Karpas-422 (cell line): ENCODE results near the gene PRKCZ. TPM values are rescaled to one million over a fixed set of nuclear protein-coding genes. Genes with fewer than 3 reads are reported as not detected.
A peak's percentile ranks its signal among the peaks of the same experiment; 100 is the strongest.

ENCODE experiments used
- DNase-seq: peaks from one replicate; pipeline ENCODE4 v3.0.0-alpha.2; 2015
- H2AFZ ChIP-seq: fragments of 200-600 bp; sonication (generic); 2 replicates; pipeline ENCODE4 v1.6.1; 2014; ENCODE audit warnings: antibody characterized with exemption, low read length, mixed read lengths
- H3K27ac ChIP-seq: fragments of 200-600 bp; sonication (generic); 2 replicates; pipeline ENCODE4 v1.5.1; 2014; ENCODE audit warnings: mild to moderate bottlenecking, low read length, moderate library complexity
- H3K27me3 ChIP-seq: fragments of 200-600 bp; sonication (generic); 2 replicates; pipeline ENCODE4 v1.6.1; 2014; ENCODE audit warnings: low read length, mixed read lengths
- H3K36me3 ChIP-seq: fragments of 200-600 bp; sonication (generic); 2 replicates; pipeline ENCODE4 v1.6.1; 2014; ENCODE audit warnings: low read length, mixed read lengths; ENCODE audit not compliant: insufficient read depth
- H3K4me1 ChIP-seq: fragments of 200-600 bp; sonication (generic); 2 replicates; pipeline ENCODE4 v1.6.1; 2014; ENCODE audit warnings: mild to moderate bottlenecking, low read length, mixed read lengths
- H3K4me2 ChIP-seq: fragments of 200-600 bp; sonication (generic); 2 replicates; pipeline ENCODE4 v1.6.1; 2014; ENCODE audit warnings: low read length, low read depth, mild to moderate bottlenecking; ENCODE audit not compliant: poor library complexity, severe bottlenecking
- H3K4me3 ChIP-seq: fragments of 200-600 bp; sonication (generic); 2 replicates; pipeline ENCODE4 v1.5.1; 2014; ENCODE audit warnings: mild to moderate bottlenecking, antibody characterized with exemption, low read length, mixed read lengths
- H3K79me2 ChIP-seq: fragments of 200-600 bp; sonication (generic); 2 replicates; pipeline ENCODE4 v1.6.1; 2014; ENCODE audit warnings: mild to moderate bottlenecking, low read length, mixed read lengths
- H3K9ac ChIP-seq: fragments of 200-600 bp; sonication (generic); 2 replicates; pipeline ENCODE4 v1.6.0; 2014; ENCODE audit warnings: low read length
- H3K9me2 ChIP-seq: fragments of 200-600 bp; sonication (generic), shearing (Covaris generic); replicated peaks from 2 replicates; pipeline ENCODE4 v1.6.0; 2014; ENCODE audit warnings: mild to moderate bottlenecking, low read length, moderate library complexity; ENCODE audit not compliant: insufficient read depth
- H3K9me3 ChIP-seq: fragments of 300-700, 200-600 bp; sonication (generic); 2 replicates; pipeline ENCODE4 v1.6.1; 2014; ENCODE audit warnings: low read length, mixed read lengths
- H4K20me1 ChIP-seq: fragments of 200-600 bp; sonication (generic); 2 replicates; pipeline ENCODE4 v1.6.1; 2014; ENCODE audit warnings: mild to moderate bottlenecking, antibody characterized with exemption, low read length, low read depth; ENCODE audit not compliant: insufficient read depth
- total RNA-seq: library from RNA; depleted of rRNA; stranded (reverse); fragments of >200 nt; shearing (Covaris generic); gene quantifications from 2 replicates; pipeline ENCODE4 v1.2.3, GENCODE V29; 2014; ENCODE audit warnings: low replicate concordance

The PRKCZ gene
- total RNA-seq, 1 experiment from 2014 or later = not detected

DNA sequence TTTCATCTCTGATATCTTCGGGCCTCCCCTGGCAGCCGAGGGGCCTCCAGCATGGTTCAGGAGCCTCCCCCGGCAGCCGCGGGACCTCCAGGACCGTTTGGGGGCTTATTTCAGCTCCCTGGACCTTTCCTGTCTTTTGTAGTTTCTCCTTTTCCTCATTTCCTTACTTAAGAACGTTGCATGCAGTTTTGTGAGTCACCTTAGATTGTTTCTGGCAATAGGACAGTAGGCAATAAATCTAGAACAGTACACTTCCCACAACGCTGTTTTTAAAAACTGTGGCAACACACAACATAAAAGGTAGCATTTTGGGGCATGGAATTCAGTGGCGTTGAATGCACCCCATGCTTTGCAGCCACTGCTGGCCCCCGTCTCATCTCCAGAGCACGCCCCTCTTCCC is 120.0 kb downstream of the PRKCZ start:
- no peak overlapping the region for H2AFZ ChIP-seq
- no peaks in the 10 kb centered on the region for H3K9me3 ChIP-seq
- no peaks in the 10 kb centered on the region for H3K4me1 ChIP-seq
- H3K79me2 ChIP-seq = no peaks in the 10 kb centered on the region
- no peaks in the 10 kb centered on the region for H4K20me1 ChIP-seq
- H3K9ac ChIP-seq = no peak overlapping the region
- no peaks in the 10 kb centered on the region for H3K27me3 ChIP-seq
- no peak overlapping the region for H3K4me2 ChIP-seq
- no peak overlapping the region for H3K27ac ChIP-seq
- no peak overlapping the region for H3K4me3 ChIP-seq
- no peaks in the 10 kb centered on the region for H3K9me2 ChIP-seq
- no peaks in the 10 kb centered on the region for H3K36me3 ChIP-seq
- DNase-seq = no peak

DNA sequence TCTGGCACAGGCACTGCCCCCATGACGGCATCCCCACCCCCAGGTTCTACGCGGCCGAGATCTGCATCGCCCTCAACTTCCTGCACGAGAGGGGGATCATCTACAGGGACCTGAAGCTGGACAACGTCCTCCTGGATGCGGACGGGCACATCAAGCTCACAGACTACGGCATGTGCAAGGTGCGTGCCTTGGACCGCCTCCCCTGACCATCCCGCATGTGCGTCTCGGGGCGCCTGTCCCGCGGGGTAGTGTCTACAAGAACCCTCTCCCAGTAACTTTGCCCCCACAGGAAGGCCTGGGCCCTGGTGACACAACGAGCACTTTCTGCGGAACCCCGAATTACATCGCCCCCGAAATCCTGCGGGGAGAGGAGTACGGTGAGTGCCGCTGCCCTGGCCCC is 121.8 kb downstream of the PRKCZ start:
- Histone ChIP-seq H3K27me3 (no peaks in the 10 kb centered on the region), H3K79me2 (no peaks in the 10 kb centered on the region), H3K4me3 (no peak overlapping the region), H3K27ac (no peak overlapping the region), H3K9ac (no peak overlapping the region), H3K4me2 (no peak overlapping the region), H2AFZ (no peak overlapping the region), H3K9me2 (no peaks in the 10 kb centered on the region), H3K36me3 (no peaks in the 10 kb centered on the region), H3K9me3 (no peaks in the 10 kb centered on the region), H3K4me1 (no peaks in the 10 kb centered on the region), H4K20me1 (no peaks in the 10 kb centered on the region)
- DNase-seq = no peak

DNA sequence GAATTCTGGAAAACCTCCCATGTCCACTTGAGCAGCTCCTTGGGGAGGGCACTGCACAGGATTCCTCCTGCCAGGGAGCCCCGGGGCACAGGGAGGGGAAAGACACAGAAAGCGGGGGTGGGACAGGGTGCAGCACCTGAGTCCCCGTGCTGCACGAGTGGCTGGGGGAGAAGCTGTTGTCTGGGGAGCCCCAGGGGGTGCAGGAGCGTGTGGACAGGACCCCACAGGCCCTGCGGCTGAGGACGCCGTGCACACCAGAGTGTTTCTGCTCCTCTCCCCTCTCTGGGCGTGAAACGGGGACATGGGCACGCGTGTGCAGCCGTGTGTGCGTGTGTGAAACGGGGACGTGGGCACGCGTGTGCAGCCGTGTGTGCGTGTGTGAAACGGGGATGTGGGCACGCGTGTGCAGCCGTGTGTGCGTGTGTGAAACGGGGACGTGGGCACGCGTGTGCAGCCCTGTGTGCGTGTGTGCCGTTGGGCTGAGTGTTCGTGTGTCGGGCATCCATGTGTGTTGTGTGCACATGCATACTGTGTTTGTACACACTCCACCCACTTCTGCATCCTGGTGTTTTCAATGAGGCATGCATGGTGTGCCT is 122.4 kb downstream of the PRKCZ start:
- no peak for DNase-seq
- H3K79me2 ChIP-seq = no peaks in the 10 kb centered on the region
- H2AFZ ChIP-seq = no peak overlapping the region
- no peaks in the 10 kb centered on the region for H4K20me1 ChIP-seq
- H3K4me1 ChIP-seq = no peaks in the 10 kb centered on the region
- no peaks in the 10 kb centered on the region for H3K9me2 ChIP-seq
- H3K4me3 ChIP-seq = no peak overlapping the region
- H3K27me3 ChIP-seq = no peaks in the 10 kb centered on the region
- H3K9me3 ChIP-seq = no peaks in the 10 kb centered on the region
- H3K27ac ChIP-seq = no peak overlapping the region
- no peak overlapping the region for H3K4me2 ChIP-seq
- H3K36me3 ChIP-seq = no peaks in the 10 kb centered on the region
- no peak overlapping the region for H3K9ac ChIP-seq

GRCh38 chr1:2173546-2174347 is 123.5 kb downstream of the PRKCZ start:
- Histone ChIP-seq H3K9me3 (no peaks in the 10 kb centered on the region), H2AFZ (no peak overlapping the region), H3K9ac (no peak overlapping the region), H3K9me2 (no peaks in the 10 kb centered on the region), H4K20me1 (no peaks in the 10 kb centered on the region), H3K79me2 (no peaks in the 10 kb centered on the region), H3K27ac (no peak overlapping the region), H3K36me3 (no peaks in the 10 kb centered on the region), H3K4me1 (no peaks in the 10 kb centered on the region), H3K27me3 (no peaks in the 10 kb centered on the region), H3K4me2 (no peak overlapping the region), H3K4me3 (no peak overlapping the region)
- no peak for DNase-seq

- no peaks in the 10 kb centered on the region for H3K4me1 ChIP-seq
- no peaks in the 10 kb centered on the region for H3K27me3 ChIP-seq
- H3K79me2 ChIP-seq = no peaks in the 10 kb centered on the region
- H3K4me2 ChIP-seq = no peak overlapping the region
- no peak overlapping the region for H3K9ac ChIP-seq
- H3K27ac ChIP-seq = no peak overlapping the region
- H4K20me1 ChIP-seq = no peaks in the 10 kb centered on the region
- H2AFZ ChIP-seq = no peak overlapping the region
- no peaks in the 10 kb centered on the region for H3K9me2 ChIP-seq
- H3K36me3 ChIP-seq = no peaks in the 10 kb centered on the region
- no peak overlapping the region for H3K4me3 ChIP-seq
- peak; percentile 60 for DNase-seq
- H3K9me3 ChIP-seq = no peaks in the 10 kb centered on the region
These were observed 124.3 kb downstream of the PRKCZ start for GRCh38 chr1:2174348-2175054.

DNA sequence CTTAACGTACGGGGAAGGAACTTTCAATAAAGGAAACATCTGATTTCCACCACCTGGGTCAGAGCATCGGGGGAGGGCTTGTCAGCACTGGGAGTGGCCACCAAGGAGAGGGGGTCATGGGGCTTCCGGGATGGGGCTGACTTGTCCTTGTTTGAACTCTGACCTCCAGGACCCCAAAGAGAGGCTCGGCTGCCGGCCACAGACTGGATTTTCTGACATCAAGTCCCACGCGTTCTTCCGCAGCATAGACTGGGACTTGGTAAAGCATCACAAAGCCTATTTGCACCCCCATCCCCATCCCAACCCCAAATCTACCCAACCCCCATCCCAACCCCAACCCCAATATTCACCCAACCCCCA is 124.8 kb downstream of the PRKCZ start:
- Histone ChIP-seq H3K4me3 (no peak overlapping the region), H3K79me2 (no peaks in the 10 kb centered on the region), H3K27me3 (no peaks in the 10 kb centered on the region), H4K20me1 (no peaks in the 10 kb centered on the region), H3K27ac (no peak overlapping the region), H3K9me3 (no peaks in the 10 kb centered on the region), H3K4me1 (no peaks in the 10 kb centered on the region), H3K9me2 (no peaks in the 10 kb centered on the region), H3K36me3 (no peaks in the 10 kb centered on the region), H3K4me2 (no peak overlapping the region), H2AFZ (no peak overlapping the region), H3K9ac (no peak overlapping the region)
- no peak for DNase-seq

DNA sequence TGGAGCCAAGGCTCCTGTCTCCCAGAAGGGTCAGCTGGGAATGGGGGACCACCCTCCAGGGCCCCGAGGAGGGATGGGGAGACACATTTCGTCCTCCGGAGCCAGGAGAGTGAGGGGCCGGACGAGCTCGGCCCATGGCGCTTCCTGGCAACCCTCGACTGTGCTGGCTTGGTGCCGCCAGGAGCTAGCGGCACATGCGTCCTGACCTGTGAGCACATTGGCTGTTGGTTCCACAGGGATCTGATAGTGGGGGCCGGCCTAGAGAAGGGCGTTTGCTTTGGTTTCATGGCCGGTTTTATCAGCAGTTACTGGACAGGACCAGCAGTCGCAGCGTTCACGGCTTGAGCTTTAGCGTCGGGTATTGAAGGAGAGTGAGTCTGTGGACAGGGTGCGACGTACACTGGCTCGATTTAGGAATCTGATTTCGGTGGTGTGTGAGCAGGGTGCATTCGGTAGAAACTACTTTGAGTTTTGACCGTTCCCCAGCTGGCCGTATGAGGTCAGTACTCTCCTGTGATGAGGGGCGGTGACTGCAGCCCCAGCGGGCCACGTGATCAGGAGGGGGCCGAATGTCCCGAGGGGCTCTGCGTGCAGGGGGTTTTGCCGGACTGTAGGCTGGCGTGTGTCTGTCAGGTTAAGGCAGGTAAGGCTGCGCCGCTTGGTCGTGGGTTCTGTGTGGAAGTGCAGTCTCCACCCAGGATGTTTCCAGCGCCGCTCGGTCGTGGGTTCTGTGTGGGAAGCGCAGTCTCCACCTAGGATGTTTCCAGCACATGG is 125.7 kb downstream of the PRKCZ start:
- Histone ChIP-seq H3K36me3 (no peaks in the 10 kb centered on the region), H3K27ac (no peak overlapping the region), H2AFZ (no peak overlapping the region)

GRCh38 chr1:2176615-2177014 is 126.4 kb downstream of the PRKCZ start:
- no peaks in the 10 kb centered on the region for H3K4me1 ChIP-seq
- H3K9me2 ChIP-seq = no peaks in the 10 kb centered on the region
- H3K36me3 ChIP-seq = no peaks in the 10 kb centered on the region
- H4K20me1 ChIP-seq = no peaks in the 10 kb centered on the region
- no peaks in the 10 kb centered on the region for H3K9me3 ChIP-seq
- H3K4me3 ChIP-seq = no peak overlapping the region
- no peak overlapping the region for H3K4me2 ChIP-seq
- H3K9ac ChIP-seq = no peak overlapping the region
- DNase-seq = no peak
- H3K27ac ChIP-seq = no peak overlapping the region
- no peak overlapping the region for H2AFZ ChIP-seq
- H3K79me2 ChIP-seq = no peaks in the 10 kb centered on the region
- H3K27me3 ChIP-seq = no peaks in the 10 kb centered on the region

More for the DNA sequence above, 125.7 kb downstream of the PRKCZ start:
- Histone ChIP-seq H4K20me1 (no peaks in the 10 kb centered on the region), H3K4me1 (no peaks in the 10 kb centered on the region), H3K4me2 (no peak overlapping the region), H3K9me3 (no peaks in the 10 kb centered on the region), H3K9ac (no peak overlapping the region), H3K9me2 (no peaks in the 10 kb centered on the region), H3K4me3 (no peak overlapping the region), H3K79me2 (no peaks in the 10 kb centered on the region), H3K27me3 (no peaks in the 10 kb centered on the region)
- no peak for DNase-seq
